C4-2B (cell line): Measurements from ENCODE around the gene PLEKHO1.
A peak's percentile ranks its signal among the peaks of the same experiment; 100 is the strongest.

Experiments used
- H3K27ac ChIP-seq: fragments of 450-650 bp; 2 replicates; pipeline ENCODE4 v1.5.1; 2017
- CTCF ChIP-seq: fragments of 450-650 bp; conservative IDR thresholded peaks from 2 replicates; pipeline ENCODE4 v1.5.1; 2017; ENCODE audit warnings: mild to moderate bottlenecking
- ZFX ChIP-seq: fragments of 450-650 bp; IDR thresholded peaks from 2 replicates; pipeline ENCODE4 v1.6.1; 2017

The PLEKHO1 gene

GRCh38 chr1:150149271-150150132, at the start of gene PLEKHO1:
PLEKHO1 (plus strand) TSS chr1:150149916; CDS start chr1:150150258, 342 bp downstream.
- TF ChIP-seq CTCF (no peak), ZFX (peak; percentile 47; the same call in 1 of the 2 replicates)
- peak within 1 kb of the TSS; percentile 20; the same call in 1 of the 2 replicates for H3K27ac ChIP-seq

- H3K27ac ChIP-seq = no peak overlapping the region
- no peak for TF ChIP-seq ZFX
- no peak for TF ChIP-seq CTCF
Measured at GRCh38 chr1:150102986-150103385, 46.7 kb upstream of the PLEKHO1 start.

GRCh38 chr1:150106341-150106740, 43.4 kb upstream of the PLEKHO1 start:
- TF ChIP-seq CTCF (no peak), ZFX (no peak)
- H3K27ac ChIP-seq = no peak overlapping the region

- TF ChIP-seq CTCF (no peak), ZFX (no peak)
- H3K27ac ChIP-seq = no peak overlapping the region
Measured at GRCh38 chr1:150109586-150109985, 40.1 kb upstream of the PLEKHO1 start.

GRCh38 chr1:150110116-150110515, 39.6 kb upstream of the PLEKHO1 start:
- no peak overlapping the region for H3K27ac ChIP-seq
- TF ChIP-seq ZFX (no peak), CTCF (no peak)

GRCh38 chr1:150111670-150112069, 38.0 kb upstream of the PLEKHO1 start:
- TF ChIP-seq CTCF = no peak
- no peak for TF ChIP-seq ZFX
- H3K27ac ChIP-seq = no peak overlapping the region

GRCh38 chr1:150115121-150115520, 34.6 kb upstream of the PLEKHO1 start:
- TF ChIP-seq CTCF (no peak), ZFX (no peak)
- H3K27ac ChIP-seq = no peak overlapping the region
